GM21717 (cell line): ENCODE data around the gene COL4A1.

Experiments
- ATAC-seq: cut with Tn5 transposase; IDR thresholded peaks from one replicate; pipeline ENCODE4 v1.9.1; 2021; ENCODE audit warnings: mild to moderate bottlenecking, moderate library complexity; ENCODE audit not compliant: unreplicated experiment

Gene COL4A1

DNA sequence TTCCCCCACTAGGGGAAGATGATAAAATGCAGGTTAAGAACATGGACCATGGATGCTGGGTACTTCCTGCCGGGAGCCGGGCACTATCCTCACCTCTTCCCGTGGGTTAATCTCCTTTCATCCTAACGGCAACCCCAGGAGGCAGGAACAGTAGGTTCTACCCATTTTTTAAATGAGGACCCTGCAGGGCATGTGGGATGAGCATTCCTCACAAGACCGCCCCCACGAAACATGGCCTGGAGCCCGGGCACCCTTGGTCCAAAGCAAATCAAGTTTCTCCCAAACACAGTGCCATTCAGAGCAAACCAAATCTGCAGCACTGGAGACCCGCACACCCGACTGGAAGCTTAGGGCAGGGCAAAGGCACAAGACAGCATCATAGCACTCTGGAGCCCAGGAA, 35.5 kb upstream of the COL4A1 start:
- ATAC-seq = no peak

DNA sequence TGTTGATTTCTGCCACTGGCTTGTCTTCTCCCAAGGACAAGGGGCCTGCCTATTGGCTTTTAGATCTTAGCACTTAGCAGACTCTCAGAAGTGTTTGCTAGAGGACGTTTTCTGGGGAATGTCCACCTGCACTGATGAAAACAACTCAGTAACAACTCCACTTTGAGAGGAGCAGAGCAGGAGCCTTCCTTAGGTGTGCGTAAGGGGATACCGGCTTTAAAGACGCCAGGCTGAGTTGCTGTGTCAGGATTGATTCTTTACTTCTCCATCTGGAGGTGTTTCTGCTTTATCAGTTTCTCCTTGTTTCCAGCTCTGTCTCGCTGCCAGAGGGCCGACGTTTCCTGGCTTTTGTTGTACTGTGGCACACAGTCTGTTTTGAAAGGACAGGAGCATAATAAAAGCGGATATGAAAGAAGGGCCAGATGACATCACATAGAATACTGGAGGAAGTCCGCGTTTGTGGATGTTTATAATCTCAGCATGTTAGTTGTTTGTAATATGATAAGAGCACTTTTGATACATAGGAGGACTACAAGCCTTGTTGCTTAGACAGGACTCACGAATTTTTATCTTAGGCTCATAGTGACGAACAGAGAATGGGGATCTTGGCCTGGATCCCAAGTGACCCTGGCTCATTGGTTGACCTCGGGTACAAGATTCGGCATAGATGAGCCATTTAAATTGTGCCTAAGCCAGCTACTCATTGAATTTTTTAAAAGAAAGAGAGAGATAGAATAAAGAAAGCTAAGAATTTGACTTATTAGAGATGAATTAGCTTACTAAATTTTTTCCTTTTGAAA, 34.7 kb upstream of the COL4A1 start:
- ATAC-seq = no peak

DNA sequence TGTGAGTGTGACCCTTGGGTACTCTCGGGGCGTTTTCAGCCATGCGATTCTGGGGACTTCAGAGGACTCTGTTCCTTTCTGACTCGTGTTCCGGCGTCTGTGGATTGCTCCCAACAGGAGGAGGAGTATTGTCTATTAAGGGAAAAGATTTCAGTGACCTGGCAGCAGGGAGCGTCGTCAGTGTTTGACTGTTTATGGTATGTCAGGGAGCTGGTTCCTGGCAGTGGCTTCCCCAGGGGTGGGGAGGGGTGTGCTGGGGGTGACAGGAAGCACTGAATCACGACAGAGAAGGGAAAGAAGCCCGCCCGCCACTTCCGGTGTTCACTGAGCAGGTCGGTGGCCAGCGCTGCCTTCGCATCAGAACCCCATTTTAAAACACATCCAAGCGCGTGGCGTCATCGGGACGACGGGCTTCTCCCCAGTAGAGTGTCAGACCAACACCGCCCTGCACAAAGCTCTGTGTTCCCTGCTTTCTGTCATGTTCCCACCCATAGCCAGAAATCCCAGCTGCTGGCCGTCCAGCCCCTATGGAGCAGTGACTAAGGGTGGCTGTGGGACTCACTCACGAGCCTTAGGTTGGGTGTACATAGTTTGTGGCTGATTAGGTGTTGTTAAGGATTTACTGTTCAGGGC, 34.0 kb upstream of the COL4A1 start:
- ATAC-seq = no peak

DNA sequence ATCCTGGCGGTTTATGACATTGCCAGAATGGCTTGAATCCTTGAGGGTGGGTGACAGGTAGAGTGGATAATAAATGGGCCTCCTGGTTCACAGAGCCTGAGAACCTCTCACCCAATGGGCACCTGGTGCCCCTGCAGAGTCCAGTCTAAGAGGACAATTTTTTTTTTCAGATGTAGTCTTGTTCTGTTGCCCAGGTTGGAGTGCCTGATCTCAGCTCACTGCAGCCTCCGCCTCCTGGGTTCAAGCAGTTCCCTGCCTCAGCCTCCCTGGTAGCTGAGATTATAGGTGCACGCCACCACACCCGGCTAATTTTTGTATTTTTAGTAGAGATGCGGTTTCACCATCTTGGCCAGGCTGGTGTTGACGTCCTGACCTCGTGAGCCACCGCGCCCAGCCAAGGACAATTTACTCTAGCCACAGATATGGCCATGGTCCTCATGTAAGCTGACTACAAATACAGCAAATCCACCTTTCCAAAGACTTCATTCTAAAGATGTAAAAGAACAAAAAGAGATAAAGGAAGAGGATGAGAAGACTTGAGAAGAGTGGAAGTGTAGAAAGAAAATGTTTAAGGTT, 33.1 kb upstream of the COL4A1 start:
- no peak for ATAC-seq

DNA sequence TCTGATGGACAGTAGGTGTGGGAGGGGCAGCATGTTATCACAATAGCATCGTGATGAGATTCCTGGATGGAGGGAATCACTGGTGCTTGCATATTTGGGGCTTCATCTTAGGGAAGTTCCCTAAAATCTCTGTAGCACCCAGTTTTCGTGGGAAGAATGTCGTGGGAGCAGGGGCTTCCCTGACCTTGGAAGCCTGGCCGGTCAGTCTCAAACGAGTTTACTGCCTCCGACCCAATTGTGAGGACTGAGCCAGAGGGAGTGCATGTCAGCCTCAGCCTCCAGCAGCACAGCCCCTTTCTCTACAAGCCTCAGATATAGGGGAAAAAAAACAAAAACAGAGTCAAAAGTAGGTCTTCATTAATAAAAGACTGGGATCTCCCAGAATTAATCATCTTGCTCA, 32.3 kb upstream of the COL4A1 start:
- no peak for ATAC-seq

DNA sequence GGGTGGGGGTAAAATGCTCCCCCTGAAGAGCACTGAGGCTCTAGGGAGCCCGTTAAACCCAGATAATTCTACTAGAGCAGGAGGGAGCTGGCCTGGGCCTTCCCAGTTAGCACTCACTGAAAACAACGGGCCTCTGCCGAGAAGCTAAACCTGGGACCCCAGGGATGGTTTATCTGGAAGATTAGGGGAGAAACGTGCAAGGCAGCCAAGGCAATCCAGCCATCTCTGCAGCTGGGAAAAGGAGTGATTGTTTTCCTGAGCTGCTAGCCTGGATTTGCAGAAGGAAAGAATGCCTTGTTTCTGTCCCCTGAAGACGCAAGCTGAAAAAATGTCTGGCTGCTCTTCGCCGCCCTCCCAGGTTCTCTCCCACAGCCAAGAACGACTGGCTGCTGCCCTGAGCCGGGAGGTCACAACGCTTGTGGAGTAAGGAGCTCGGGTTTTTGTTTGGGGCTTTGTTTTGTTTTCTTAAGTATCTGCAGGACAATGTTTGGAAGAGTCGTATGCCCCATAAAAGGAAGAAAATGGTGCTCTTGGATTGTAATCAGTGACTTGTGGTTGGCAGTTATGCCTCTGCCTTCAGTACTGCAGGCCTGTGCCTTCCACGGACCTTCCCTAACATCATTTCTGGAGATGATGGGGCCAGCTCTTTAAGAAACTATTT, 31.6 kb upstream of the COL4A1 start:
- no peak for ATAC-seq

DNA sequence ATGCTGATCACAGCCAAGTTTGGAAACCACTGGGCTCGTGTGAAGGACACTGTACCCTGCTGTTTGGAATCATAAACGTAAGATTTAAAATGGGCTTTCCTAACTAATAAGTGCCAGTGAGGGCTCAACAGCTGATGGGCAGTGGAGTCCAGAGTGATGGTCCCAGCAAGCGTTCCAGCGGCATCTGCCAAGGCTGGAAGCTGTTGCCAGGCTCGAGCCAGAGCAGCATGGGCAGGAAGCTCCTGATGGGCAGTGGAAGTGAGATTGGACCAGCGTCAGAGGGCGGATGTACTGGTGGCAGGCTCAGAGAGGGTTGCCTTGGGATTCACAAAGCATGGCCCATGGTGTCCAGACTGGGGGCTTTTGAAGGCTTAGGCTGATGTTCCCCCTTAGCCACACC, 30.3 kb upstream of the COL4A1 start:
- no peak for ATAC-seq

DNA sequence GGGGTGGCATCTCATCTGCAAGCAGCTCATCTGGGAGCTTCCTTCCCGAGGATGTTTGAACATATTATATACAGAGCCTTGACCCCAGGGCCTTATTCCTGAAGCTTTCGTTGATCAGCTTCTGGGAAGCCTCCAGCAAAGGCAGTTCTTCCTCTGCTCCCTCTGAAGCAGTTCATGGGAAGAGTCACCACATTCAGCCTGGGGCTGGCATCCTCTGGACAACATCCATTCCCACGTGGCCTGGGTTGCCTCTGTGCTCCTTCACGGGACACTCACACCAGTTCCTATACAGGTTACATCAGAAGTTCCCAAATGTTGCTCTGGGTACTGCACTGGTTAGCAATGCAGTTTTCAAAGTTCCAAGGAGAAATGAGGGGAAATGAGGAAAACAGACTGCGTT, 29.7 kb upstream of the COL4A1 start:
- ATAC-seq = no peak

DNA sequence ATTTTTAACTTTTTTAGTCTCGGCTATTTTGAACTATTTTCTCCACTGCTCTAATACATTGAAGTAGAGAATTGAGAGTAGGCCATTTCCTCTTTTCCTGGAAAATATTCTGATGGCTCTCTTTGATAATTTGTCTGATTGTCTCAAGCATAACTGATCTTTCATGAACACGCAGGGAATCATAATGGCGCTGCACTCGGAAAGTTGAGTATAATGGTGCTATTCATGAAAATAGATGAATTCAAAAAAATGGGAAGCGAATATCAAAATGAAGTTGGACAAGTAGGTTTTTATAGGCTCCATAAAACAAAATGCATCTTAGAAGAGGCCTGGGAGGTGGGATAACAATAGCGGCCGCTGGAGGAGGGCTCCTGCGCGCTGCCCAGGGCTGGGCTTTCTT, 29.2 kb upstream of the COL4A1 start:
- ATAC-seq = no peak

DNA sequence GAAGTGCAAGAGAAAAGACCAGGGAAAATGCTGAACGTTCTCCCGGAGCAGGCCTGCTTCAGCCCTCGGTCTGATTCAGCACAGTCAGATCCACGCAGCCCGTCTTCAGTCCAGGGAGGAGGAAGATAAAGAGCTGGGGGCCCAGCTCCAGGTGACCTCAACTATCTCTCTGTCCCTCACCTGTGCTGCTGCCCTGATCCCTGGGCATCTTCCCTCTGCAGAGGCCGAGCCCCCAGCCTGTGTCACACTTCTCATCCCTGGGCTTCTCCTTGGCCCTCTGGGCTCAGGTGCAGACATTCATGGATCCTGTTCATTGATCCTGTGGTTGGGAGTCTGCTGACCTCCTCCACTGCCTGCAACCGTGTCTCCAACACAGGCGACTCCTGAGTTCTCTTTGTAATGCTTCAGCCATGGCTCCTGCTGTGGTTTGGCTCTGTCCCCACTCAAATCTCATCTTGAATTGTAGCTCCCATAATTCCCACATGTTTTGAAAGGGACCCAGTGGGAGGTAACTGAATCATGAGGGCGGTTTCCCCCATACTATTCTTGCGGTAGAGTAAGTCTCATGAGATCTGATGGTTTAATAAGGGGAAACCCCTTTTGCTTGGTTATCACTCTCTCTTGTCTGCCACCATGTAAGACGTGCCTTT, 28.0 kb upstream of the COL4A1 start:
- ATAC-seq = no peak

DNA sequence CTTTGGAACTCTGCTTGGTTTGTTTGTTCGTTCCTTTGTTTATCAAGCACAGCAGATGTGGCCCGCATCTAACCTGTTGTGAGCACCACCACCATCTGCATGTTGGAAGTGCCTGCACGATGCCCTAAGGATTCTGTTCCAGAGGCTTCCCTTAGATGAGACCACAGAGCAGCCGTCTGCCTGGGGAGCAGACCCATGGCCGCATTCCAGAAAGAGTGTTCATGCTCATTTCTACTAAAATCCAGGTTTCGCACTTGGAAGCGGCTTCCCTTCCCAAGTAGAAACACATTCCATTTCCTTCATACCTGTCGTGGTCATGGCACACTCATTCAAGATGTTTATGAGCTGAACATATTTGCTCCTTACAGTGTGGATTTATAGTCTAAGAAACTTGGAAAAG, 27.3 kb upstream of the COL4A1 start:
- ATAC-seq = no peak

DNA sequence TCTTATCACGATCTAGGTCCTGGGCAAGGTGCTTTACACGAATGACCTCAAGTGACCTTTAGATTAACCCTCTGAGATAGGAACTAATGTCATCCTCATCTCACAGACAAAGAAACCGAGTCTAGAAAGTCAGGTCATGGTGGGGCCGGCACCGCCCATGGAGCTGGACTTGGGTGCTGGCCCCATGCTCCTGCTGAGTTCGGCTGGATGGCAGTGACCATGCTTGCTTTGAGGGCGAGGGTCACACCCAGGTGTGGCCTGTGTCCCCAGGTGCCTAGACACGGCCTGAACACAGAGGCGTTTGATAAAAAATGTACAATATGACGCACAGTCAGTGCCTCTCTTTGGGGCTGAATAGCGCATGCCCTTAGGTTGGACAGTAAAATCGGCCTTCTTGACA, 26.9 kb upstream of the COL4A1 start:
- no peak for ATAC-seq

DNA sequence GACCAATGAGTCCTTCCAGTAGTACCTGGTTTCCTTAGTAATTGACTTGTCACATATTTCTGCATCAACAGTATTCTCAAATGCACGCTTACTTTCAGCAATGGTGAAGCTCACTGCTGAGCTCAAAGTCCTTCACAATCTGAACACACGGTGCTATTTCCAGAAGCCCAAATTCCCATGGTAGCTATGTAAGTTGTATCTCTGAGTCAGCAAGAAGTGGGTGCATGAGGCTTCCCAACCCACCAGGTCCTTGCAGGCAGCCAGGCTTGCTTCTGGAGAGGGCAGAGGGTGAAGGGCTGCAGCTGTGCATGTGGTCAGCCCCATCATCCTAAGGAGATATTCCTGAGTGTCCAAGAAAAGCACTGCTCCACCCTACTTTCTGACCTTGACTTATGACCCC, 25.8 kb upstream of the COL4A1 start:
- ATAC-seq = no peak

DNA sequence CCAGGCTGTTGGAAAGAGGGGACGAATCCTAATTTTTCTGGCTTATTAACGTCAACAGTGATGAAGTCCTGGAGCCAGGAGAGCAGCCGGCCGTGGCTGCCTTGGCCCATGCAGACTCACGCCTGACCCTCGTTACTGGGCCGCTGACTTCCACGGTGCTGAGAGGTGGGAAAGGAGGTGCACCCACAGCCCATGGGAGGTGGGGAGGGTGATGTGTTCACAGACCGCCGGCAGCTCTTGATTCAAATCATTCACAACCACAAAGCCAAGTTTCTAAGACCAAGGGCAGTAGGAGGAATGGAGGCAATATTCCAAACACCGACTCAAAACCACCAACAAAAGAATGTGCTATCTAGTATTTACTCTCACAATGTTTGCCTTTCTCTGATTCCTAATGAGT, 24.4 kb upstream of the COL4A1 start:
- no peak for ATAC-seq

DNA sequence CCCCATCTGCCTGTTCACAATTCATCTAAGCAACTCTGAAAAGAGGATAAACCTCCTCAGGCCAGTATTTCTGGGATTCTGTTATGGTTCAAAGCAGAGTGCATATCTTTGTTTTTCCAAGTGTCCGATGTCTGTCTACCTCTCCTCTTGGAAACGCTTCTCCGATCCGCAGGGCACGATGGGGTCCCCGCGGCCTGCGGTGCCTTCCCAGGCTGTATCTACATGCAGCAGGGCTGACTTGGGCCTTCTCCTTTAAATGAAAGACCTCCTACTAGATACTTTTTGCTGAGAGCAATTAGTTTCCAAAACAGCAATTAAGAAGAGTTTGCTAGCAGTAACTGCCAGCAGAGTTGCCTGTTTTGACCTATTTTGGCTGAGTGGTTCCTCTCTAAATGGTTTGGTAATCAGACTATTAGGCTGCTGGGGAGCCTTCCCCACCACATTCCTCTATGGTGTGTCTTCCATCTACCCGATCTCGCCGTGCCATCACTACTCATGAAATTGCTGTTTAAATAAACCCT, 23.6 kb upstream of the COL4A1 start:
- ATAC-seq = no peak

DNA sequence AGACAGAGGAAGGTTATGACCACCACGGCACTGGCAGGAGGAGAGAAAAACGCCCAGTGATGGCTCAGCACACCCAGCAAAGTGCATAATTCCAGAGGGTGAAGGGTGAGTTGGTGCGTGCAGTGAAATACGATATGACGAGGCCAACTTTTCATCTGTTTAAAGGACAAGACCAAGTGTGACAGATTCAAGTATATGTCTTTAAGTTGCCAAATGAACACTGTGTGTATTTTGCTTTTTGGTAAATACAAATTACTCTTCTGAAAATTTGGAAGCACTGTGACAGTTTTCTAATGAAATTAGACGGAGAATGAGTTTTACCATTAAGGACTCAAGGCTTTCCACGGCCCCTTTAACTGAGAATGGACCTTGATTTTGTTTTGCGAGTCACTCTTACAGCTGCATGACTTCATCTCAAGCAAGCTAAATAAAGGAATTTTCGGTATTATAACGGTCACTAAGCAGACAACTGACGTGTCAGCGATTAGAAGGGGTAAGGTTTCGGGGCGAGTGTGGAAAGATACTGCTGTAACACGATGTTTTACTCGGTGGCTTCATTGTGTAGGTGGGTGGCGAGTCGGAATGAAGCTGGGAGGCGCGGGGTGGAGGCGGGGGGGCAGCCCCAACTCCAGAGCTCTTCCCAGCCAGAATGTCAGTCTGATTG, 23.0 kb upstream of the COL4A1 start:
- ATAC-seq = no peak

DNA sequence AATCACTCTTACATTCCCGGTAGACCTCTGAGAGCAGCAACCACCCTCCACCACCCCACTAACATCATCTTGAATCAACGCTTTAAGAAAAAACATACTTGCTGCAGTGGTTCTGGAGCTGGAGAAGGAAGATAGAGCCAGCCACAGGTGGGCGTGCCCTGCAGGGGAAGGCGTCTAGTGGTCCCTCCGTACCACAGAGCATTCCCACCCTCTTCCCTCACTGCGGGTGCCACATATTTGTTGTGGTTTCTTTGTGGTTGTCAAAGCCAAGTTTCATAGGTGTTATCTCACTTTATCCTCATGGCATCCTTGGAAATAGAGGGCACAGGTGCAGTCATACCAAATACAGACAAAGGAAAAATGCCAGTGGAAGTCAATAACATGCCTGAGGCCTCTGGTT, 22.3 kb upstream of the COL4A1 start:
- ATAC-seq = no peak

DNA sequence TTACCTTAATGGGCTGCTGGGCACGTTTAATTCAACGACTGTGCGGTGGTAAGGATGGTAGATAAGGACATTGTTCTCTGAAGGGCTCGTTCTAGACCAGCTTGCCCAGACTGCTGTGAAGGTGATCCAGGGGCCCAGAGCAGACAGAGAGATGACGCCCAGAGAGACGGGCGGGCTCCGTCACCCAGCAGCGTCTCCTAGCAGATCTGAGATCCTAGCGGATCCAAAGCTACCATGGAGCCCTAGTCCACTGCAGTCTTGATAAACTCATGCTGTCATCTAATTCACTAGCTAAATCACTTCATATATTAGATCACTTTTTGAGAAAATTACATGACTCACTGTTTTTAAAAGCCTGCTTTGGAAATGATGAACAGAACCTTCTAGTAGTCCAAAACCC, 21.6 kb upstream of the COL4A1 start:
- ATAC-seq = no peak

DNA sequence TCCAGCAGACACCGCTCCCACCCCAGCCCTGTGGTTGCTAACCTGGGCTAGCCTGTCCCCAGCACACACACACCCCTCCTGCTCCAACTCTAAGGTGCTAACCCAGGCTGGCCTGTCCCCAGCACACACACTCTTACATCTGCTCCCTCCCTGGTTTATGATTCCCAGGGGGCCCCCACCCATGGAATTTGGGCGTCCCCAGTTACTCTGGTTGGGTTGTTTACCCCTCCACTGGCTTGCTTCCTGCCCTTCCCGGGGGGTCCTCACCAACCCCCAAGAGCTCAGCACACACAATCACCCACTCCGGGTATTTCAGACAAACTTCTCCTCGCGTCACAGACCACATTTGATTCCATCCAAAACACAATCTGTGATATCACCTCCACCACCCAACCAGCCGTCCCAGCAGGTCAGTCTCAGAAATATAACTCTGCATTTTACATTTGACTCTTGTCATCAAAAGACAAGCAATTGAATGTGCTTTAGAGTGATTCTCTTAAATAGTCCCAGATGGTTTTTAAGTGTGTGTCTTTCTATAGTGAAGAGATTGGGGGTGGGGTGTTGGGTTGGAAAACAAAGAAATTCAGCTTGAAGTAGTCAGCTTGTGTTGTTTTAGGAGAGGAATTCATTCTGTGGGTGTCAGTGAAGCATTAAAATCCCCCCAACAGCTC, 20.2 kb upstream of the COL4A1 start:
- ATAC-seq = no peak

DNA sequence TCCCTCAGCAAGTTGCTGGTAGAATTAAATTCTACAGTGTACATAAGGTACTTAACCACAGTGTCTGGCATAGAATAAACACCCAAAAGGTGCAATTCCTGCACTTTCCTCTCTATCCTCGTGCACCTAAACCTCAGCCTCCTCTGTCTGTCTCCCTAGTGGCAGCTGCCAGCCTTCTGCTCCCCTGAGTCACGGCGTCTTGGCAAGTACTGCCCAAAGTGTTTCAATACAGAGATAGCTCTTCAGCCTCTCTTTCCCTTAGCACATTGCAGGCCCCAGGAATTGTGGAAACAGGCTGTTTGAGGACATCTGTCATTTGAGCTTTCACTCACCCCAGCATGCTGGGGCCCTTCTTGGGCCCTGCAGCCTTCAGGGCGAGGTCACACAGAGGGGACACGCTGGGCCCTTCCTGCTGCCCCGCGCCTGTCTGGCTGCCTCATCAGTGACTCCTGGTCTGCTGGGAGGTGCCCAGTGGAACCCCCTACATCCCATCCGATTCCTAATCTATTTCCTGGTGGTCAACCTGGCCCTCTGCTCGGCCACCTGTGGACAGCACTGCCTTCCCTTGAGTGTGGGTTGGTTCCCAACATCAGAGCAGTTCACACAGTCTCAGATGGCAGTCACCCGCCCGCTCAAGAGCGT, 19.4 kb upstream of the COL4A1 start:
- ATAC-seq = no peak
